GM18505 (cell line): Measurements from ENCODE around the gene KLHL29.

ENCODE experiments used
- ATAC-seq: cut with Tn5 transposase; IDR thresholded peaks from one replicate; pipeline ENCODE4 v1.9.1; 2021; ENCODE audit not compliant: unreplicated experiment
- POLR2A ChIP-seq: IDR thresholded peaks from 4 replicates; pipeline ENCODE4 v1.6.1; 2011; ENCODE audit warnings: borderline replicate concordance; ENCODE audit not compliant: insufficient read depth, insufficient read length; ENCODE audit errors: extremely low read depth

Gene KLHL29

GRCh38 chr2:23602116-23602515, 217.1 kb downstream of the KLHL29 start:
- ATAC-seq = no peak
- TF ChIP-seq POLR2A = no peak

- ATAC-seq = no peak
- TF ChIP-seq POLR2A = no peak
These were observed 218.2 kb downstream of the KLHL29 start for GRCh38 chr2:23603156-23603555.

DNA sequence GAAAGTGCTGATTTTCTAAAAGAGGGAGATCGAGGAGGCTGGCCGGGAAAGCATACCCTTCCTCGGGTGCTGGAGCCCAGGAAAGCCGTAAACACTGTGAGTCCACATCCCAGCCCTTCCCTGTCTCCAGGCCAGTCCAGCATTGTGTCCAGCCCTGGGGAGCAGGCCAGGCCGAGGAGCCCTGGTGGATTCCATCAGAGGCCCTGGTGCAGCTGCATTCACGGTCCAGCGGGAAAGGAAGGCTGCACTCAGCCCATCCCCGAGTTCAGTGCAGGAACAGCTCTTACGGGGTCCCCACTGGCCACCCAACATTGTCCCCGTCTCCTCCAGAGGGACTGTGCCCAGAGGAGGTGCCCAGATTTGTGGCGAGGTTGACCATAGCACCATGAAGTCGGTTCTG, 218.6 kb downstream of the KLHL29 start:
- no peak for ATAC-seq
- no peak for TF ChIP-seq POLR2A

DNA sequence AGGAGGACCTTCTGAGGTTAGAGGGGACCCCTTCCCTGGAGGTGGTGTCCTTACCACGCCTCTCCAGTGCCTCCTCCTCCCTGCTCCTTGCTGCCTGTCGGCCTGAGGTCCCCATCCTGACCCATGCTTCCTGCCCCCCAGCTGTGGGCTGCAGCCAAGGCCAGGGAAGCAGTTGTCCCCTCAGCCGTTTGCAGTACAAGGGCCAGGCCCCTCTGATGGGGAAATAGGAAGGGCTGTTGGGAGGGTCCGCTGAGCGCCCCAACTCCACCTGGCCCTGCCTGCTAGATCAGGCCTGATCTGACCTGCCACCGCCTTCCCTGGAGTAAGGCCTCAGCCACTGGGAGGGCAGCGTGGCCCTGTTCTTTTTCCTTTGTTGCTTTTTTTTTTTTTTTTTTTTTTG, 219.8 kb downstream of the KLHL29 start:
- no peak for ATAC-seq
- TF ChIP-seq POLR2A = no peak

DNA sequence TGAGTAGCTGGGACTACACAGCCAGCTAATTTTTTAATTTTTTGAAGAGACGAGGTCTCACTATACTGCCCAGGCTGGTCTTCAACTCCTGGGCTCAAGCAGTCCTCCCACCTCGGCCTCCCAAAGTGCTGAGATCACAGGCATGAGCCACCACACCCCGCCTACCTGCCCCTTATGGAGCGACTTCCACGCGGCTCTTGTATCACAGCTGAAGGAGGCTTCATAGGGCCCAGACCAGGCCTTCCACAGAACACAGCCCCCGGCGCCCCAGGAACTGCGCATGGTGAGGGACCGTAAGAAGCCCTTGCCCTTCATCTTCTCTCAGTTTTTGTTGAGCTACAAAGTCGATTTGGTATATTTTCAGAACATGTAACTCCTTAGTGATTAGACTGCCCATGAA, 220.3 kb downstream of the KLHL29 start:
- no peak for TF ChIP-seq POLR2A
- ATAC-seq = no peak

DNA sequence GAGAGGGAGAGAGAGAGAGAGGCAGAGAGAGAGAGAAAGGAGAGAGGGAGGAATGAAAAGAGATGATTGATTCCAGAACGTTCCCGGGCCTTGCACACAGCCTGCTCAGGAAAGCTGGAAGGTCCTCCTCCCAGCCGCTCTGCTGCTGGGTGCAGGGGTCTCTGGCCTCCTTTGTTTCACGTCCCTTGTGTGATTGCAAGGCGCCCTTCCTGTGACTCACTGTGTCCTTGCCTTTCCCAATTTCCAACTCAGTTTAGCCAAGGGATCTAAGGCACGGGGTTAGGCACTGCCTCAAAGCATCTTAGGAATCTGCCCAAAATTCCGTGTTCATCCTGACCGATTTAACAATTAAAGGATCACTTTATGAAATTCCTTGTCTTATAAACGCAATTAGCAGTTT, 221.2 kb downstream of the KLHL29 start:
- no peak for TF ChIP-seq POLR2A

DNA sequence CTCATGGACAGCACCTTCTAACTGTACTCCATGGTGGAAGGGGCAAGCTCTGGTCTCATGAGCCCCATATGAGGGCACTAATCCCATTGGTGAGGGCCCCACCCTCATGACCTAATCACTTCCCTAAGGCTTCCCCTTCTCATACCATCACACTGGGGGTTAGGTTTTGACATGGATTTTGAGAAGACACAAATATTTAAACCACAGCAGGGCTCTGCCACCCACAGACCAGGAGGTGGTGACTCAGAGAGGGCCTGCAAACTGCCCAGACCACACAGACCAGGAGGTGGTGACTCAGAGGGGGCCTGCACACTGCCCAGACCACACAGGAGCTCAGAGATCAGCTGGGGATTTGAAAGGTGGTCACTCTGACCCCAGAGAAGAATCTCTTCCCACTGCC, 222.0 kb downstream of the KLHL29 start:
- ATAC-seq = no peak
- no peak for TF ChIP-seq POLR2A

More for the DNA sequence above, 221.2 kb downstream of the KLHL29 start:
- no peak for ATAC-seq

DNA sequence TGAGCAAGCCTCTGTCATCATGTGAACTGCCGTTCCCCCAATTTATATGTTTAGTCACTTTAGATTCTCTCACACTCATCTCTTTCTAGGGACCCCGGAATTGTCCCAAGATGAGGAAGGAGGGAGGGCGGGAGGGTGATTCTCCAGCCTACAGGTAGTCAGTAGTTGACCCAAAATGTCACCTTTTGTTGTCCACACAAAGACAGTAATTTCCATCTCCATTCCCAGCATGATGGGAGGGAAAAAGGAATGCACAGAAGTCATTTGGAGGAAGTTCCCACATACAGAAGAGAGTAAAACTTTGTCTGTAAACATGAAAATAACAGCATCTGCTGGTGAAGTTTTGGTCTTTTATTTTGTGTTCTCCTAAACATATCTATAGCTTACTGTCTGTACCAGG, 222.9 kb downstream of the KLHL29 start:
- TF ChIP-seq POLR2A = no peak
- no peak for ATAC-seq

DNA sequence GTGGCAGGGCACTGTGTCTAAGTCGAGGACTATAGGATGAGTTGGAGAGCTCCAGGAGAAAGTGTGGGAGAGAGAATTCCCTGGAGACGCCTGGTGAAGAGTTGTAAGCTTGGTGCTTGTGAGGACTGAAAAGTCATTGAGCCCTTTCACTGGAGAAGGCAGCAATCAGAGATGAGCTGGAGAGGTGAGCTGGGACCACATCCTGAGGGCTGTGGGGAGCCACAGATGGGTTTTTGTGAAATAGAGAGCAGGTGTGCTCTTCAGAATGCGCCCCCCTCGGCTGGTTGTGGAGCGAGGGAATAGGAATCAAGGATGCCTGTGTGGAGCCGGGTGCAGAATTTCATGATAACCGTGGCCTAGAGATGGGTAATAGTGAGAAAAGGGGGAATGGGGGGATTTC, 224.3 kb downstream of the KLHL29 start:
- no peak for ATAC-seq

GRCh38 chr2:23611839-23612238, 226.9 kb downstream of the KLHL29 start:
- ATAC-seq = no peak
- no peak for TF ChIP-seq POLR2A

More for the DNA sequence above, 224.3 kb downstream of the KLHL29 start:
- no peak for TF ChIP-seq POLR2A

GRCh38 chr2:23614701-23615100, 229.7 kb downstream of the KLHL29 start:
- TF ChIP-seq POLR2A = no peak
- no peak for ATAC-seq

GRCh38 chr2:23615216-23616020, 230.4 kb downstream of the KLHL29 start:
- ATAC-seq = no peak

GRCh38 chr2:23616630-23617029, 231.7 kb downstream of the KLHL29 start:
- TF ChIP-seq POLR2A = no peak
- no peak for ATAC-seq

More at GRCh38 chr2:23615216-23616020, 230.4 kb downstream of the KLHL29 start:
- TF ChIP-seq POLR2A = no peak

GRCh38 chr2:23617167-23617810, 232.3 kb downstream of the KLHL29 start:
- no peak for TF ChIP-seq POLR2A
- ATAC-seq = no peak
